Measurements from ENCODE around the gene LPAR1.

- TF ChIP-seq CTCF (IDR thresholded peaks at IDR 0.05), result no peak
- no peak for TF ChIP-seq POLR2A (IDR thresholded peaks at IDR 0.05)
These were observed 83.4 kb downstream of the LPAR1 start for GRCh38 chr9:110954822-110955291.
